H1 (cell line): ENCODE results near the gene TMEM150B. TPM values are rescaled to one million over a fixed set of nuclear protein-coding genes. Genes with fewer than 3 reads are reported as not detected.

Experiments used
- EP300 ChIP-seq, 2 experiments: IDR thresholded peaks; 1 replicate in 1 of 2; 2 replicates in 1 of 2; pipeline ENCODE4 v1.6.1; 2011 to 2012; ENCODE audit warnings: low read depth in 2 of 2, low read length in 2 of 2, mild to moderate bottlenecking in 2 of 2, borderline replicate concordance in 1 of 2, inconsistent platforms in 1 of 2, moderate library complexity in 1 of 2
- JUN ChIP-seq: IDR thresholded peaks from 2 replicates; pipeline ENCODE4 v1.6.1; 2011; ENCODE audit warnings: low read depth, mild to moderate bottlenecking, improper control_type of control experiment, low read length
- KDM4A ChIP-seq: IDR thresholded peaks from one replicate; pipeline ENCODE4 v1.7.1; 2012; ENCODE audit warnings: low read depth, mild to moderate bottlenecking, moderate library complexity, low read length, inconsistent platforms; ENCODE audit not compliant: severe bottlenecking
- NRF1 ChIP-seq: IDR thresholded peaks from 2 replicates; pipeline ENCODE4 v1.6.1; 2011; ENCODE audit warnings: mild to moderate bottlenecking, low read depth, low read length, improper control_type of control experiment
- PHF8 ChIP-seq: fragments of 200-600 bp; sonication (generic); conservative IDR thresholded peaks from 2 replicates; pipeline ENCODE4 v1.7.1; 2012; ENCODE audit warnings: low read depth, mild to moderate bottlenecking, inconsistent platforms, low read length, moderate library complexity
- polyA plus RNA-seq, 7 experiments: library from polyadenylated mRNA; depleted of rRNA in 3 of 7; stranded (reverse) in 5 of 7; unstranded in 2 of 7; fragments of >200 nt in 5 of 7; fragments of 200-250 nt in 2 of 7; gene quantifications; 1 replicate in 5 of 7; 2 replicates in 1 of 7; 4 replicates in 1 of 7; pipeline versions ENCODE4 v1.2.1 to v1.2.3, GENCODE V29; 2011 to 2013; ENCODE audit warnings: missing spikeins in 2 of 7, mixed read lengths in 2 of 7
- total RNA-seq: library from RNA; stranded (reverse); fragmentation: NEBNext Ultra II Directional; extraction: Animal tissue kit (Norgen Biotek cat#: 25700); gene quantifications from 2 replicates; pipeline ENCODE4 v1.2.1, GENCODE V29; 2021
- TF ChIP-seq, protein P1 (sequence below): fragments of 300-600 bp; sonication (generic); IDR thresholded peaks from 2 replicates; pipeline ENCODE4 v1.7.1; 2012; ENCODE audit warnings: low read length, moderate library complexity, mild to moderate bottlenecking, inconsistent platforms; ENCODE audit not compliant: insufficient replicate concordance

The TMEM150B gene
- total and polyA plus RNA-seq, 2 of the 8 experiments (the other 6 are each of a cell fraction or from before 2014, with no cell fraction given) = 0.41 to 0.91 TPM

- TF ChIP-seq NRF1 (no peak), JUN (no peak), PHF8 (no peak), KDM4A (no peak), EP300 (IDR thresholded peaks at IDR 0.05; ENCODE audit: borderline replicate concordance in 1 of 2, low read depth in 2 of 2, low read length in 2 of 2) (no peak)
- TF ChIP-seq, protein P1, sequence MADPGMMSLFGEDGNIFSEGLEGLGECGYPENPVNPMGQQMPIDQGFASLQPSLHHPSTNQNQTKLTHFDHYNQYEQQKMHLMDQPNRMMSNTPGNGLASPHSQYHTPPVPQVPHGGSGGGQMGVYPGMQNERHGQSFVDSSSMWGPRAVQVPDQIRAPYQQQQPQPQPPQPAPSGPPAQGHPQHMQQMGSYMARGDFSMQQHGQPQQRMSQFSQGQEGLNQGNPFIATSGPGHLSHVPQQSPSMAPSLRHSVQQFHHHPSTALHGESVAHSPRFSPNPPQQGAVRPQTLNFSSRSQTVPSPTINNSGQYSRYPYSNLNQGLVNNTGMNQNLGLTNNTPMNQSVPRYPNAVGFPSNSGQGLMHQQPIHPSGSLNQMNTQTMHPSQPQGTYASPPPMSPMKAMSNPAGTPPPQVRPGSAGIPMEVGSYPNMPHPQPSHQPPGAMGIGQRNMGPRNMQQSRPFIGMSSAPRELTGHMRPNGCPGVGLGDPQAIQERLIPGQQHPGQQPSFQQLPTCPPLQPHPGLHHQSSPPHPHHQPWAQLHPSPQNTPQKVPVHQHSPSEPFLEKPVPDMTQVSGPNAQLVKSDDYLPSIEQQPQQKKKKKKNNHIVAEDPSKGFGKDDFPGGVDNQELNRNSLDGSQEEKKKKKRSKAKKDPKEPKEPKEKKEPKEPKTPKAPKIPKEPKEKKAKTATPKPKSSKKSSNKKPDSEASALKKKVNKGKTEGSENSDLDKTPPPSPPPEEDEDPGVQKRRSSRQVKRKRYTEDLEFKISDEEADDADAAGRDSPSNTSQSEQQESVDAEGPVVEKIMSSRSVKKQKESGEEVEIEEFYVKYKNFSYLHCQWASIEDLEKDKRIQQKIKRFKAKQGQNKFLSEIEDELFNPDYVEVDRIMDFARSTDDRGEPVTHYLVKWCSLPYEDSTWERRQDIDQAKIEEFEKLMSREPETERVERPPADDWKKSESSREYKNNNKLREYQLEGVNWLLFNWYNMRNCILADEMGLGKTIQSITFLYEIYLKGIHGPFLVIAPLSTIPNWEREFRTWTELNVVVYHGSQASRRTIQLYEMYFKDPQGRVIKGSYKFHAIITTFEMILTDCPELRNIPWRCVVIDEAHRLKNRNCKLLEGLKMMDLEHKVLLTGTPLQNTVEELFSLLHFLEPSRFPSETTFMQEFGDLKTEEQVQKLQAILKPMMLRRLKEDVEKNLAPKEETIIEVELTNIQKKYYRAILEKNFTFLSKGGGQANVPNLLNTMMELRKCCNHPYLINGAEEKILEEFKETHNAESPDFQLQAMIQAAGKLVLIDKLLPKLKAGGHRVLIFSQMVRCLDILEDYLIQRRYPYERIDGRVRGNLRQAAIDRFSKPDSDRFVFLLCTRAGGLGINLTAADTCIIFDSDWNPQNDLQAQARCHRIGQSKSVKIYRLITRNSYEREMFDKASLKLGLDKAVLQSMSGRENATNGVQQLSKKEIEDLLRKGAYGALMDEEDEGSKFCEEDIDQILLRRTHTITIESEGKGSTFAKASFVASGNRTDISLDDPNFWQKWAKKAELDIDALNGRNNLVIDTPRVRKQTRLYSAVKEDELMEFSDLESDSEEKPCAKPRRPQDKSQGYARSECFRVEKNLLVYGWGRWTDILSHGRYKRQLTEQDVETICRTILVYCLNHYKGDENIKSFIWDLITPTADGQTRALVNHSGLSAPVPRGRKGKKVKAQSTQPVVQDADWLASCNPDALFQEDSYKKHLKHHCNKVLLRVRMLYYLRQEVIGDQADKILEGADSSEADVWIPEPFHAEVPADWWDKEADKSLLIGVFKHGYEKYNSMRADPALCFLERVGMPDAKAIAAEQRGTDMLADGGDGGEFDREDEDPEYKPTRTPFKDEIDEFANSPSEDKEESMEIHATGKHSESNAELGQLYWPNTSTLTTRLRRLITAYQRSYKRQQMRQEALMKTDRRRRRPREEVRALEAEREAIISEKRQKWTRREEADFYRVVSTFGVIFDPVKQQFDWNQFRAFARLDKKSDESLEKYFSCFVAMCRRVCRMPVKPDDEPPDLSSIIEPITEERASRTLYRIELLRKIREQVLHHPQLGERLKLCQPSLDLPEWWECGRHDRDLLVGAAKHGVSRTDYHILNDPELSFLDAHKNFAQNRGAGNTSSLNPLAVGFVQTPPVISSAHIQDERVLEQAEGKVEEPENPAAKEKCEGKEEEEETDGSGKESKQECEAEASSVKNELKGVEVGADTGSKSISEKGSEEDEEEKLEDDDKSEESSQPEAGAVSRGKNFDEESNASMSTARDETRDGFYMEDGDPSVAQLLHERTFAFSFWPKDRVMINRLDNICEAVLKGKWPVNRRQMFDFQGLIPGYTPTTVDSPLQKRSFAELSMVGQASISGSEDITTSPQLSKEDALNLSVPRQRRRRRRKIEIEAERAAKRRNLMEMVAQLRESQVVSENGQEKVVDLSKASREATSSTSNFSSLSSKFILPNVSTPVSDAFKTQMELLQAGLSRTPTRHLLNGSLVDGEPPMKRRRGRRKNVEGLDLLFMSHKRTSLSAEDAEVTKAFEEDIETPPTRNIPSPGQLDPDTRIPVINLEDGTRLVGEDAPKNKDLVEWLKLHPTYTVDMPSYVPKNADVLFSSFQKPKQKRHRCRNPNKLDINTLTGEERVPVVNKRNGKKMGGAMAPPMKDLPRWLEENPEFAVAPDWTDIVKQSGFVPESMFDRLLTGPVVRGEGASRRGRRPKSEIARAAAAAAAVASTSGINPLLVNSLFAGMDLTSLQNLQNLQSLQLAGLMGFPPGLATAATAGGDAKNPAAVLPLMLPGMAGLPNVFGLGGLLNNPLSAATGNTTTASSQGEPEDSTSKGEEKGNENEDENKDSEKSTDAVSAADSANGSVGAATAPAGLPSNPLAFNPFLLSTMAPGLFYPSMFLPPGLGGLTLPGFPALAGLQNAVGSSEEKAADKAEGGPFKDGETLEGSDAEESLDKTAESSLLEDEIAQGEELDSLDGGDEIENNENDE = no peak
These were observed at the start of gene TMEM150B (continued) for GRCh38 chr19:55325172-55325571.
